Nucleus accumbens (tissue), 56 donors: ENCODE data around the gene DNAJB12.
A peak's percentile ranks its signal among the peaks of the same experiment; 100 is the strongest.
"Not testable (repeated sequence)": the region's sequence is repeated elsewhere in the genome, so short reads cannot be mapped to it uniquely, and the experiment has no call there.

Source experiments
- DNase-seq, 56 donors: peaks; one replicate each; lab custom pipeline; 2025; lab: John Stamatoyannopoulos, UW

DNAJB12 gene

DNA sequence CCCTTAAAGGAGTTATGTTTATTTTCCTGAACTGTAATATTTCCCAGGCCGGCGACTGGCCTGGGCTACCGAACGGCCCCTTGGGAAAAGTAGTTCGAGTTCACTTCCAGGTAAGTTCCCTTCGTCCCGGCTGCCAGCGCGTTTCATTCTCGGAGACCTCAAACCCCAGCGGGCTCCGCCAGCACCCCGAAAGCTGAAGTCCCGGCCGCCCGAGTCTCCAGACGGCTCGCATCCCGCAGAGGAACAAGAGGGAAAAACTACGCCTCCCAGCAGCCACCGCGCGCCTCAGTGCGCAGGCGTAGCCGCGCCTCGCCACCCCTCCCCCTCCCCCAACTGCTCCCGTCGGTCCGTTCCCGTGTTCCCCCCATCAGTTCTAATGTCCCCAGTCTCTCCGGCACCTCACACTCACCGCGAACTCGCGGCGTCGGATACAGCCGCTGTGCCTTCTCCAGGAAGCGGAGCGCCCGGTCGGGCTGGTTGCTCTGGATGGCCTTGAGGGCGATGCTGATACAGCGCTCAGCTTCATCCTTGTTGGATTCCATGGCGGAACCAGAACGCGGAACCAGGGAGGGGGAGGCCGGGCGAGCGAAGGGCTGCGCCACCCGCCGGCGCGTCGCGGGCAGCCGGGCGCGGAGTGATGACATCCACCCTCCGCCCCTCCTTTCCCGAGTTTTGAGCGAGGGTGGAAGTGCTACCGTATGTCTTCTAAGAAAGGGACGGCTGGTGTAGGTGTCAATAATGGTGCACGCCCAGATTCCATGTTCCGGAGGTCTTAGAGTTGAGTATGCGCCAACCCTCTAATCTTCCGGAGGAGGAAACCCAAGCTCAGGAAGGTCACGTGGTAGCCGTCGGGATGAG is at the start of gene DNAJB12:
DNAJB12 (minus strand) TSS at position 564 of the 858 bp plus-strand sequence; CDS start at position 542, 22 bp downstream.
- peak; percentile 60 to 100 (median 94) for DNase-seq

DNA sequence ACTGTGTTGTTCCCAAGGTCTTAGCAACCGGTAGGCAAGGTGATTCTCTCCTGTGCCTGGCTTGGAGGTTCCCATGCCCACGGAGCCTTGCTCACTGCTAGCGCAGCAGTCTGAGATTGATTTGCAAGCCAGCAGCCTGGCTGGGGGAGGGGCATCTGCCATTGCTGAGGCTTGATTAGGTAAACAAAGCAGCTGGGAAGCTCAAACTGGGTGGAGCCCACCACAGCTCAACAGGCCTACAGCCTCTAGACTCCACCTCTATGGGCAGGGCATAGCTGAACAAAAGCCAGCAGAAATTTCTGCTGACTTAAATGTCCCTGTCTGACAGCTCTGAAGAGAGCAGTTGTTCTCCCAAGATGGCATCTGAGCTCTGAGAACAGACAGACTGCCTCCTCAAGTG is 40.9 kb upstream of the DNAJB12 start:
- DNase-seq, result not testable (repeated sequence)

GRCh38 chr10:72392571-72392970 is 37.9 kb upstream of the DNAJB12 start:
- no peak for DNase-seq

DNA sequence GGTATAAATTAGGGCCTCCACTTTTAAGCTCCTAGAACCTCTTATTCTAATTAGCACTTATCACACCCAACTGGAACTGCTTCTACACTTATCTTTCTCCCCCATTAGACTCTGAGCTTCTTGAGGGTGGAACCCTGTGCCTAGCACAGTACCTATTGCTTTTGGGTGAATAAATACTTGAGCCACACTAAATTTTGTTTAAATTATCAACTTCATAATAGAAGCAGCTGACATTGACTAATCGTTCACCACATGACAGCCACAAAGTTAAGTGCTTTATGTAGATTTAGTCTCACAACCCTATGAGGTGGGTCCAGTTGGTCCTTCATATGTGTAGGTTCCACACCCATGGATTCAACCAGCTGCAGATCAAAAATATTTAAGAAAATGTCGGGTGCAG is 36.0 kb upstream of the DNAJB12 start:
- DNase-seq, result no peak

- DNase-seq, result no peak
Measured at GRCh38 chr10:72389716-72390115, 35.0 kb upstream of the DNAJB12 start.

DNA sequence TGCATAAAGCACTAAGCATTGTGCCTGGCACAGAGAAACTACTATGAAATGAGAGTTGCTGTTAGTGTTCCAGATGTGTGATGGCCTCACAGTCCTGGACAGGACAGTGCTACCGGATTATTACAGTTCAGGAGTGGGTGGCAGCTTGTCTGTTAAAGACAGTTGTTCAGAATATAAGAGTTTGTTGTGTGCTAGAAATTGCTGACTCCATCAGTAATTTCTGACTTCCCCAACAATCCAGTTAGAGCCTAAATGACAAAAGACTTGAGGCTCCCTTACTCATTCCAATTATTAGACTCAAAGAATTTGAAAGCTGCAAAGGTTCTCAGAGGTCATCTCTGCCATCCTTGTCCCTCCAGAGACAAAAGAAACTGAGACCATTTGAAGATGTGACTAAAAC is 34.3 kb upstream of the DNAJB12 start:
- no peak for DNase-seq

- DNase-seq, result no peak
Measured at GRCh38 chr10:72388062-72388461, 33.3 kb upstream of the DNAJB12 start.

GRCh38 chr10:72386916-72387586 is 32.3 kb upstream of the DNAJB12 start:
- no peak for DNase-seq

DNA sequence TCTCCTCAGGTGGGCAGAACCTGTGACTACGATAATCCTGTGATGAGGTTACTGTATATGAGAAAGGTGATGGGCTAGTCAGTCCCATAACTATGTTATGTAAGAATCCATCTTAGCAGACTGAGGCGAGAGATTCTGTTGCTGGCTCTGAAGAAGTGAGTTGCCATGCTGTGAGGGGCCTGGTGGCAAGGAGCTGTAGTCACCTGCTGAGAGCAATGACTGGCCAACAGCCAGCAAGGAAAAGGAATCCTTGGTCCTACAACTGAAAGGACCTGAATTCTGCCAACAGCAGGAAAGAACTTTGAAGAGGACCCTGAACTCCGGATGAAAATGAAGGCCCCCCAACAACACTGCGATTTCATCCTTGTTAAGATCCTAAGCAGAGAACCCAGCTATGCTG is 31.0 kb upstream of the DNAJB12 start:
- no peak for DNase-seq

GRCh38 chr10:72384982-72385381 is 30.3 kb upstream of the DNAJB12 start:
- DNase-seq, result peak in 1 of 56 donors; percentile 2

DNA sequence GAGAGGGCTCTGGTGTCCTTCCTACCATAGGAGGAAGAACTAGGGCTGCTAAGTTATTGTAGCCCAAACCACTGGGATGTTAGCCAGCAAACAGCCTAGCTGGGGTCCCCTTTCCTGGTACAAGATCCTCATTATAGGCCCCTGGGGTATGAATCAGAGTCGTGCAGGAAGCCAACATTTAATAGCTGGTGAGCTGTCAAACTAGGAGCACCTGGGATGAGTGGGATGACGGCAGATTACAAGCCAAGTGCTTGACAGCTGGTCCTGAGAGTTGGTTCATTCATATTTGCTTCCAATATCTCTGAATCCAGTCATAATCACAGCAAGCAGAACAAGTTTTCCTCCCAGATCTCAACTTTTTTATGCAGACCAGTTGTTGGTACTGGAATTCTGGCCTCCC is 25.1 kb upstream of the DNAJB12 start:
- DNase-seq, result no peak

- no peak for DNase-seq
Measured at GRCh38 chr10:72379062-72379461, 24.3 kb upstream of the DNAJB12 start.

DNA sequence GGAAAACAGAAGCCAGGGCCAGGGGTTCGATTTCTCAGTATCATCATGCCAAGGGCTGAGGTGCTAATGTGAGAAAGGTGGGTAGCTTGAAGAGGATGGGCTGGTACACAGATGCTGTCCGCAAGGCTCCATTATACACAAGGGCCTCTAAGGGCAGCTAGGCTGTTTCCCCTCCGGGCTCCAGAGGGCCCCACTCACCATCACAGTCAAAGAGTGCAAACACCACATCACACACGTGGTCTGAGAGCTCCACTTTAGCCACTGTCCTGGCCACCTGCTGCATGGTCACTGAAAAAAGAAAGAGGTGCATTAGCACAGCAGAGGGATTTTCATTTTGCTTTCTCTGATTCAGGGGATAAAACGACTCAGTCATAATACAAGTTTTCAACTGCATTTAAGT is 20.9 kb upstream of the DNAJB12 start:
- DNase-seq, result peak in 41 of 56 donors; percentile 1 to 65 (median 20)

GRCh38 chr10:72375173-72375572 is 20.5 kb upstream of the DNAJB12 start:
- peak in 19 of 56 donors; percentile 2 to 38 (median 14) for DNase-seq

GRCh38 chr10:72370201-72370722 is 15.5 kb upstream of the DNAJB12 start:
- no peak for DNase-seq

DNA sequence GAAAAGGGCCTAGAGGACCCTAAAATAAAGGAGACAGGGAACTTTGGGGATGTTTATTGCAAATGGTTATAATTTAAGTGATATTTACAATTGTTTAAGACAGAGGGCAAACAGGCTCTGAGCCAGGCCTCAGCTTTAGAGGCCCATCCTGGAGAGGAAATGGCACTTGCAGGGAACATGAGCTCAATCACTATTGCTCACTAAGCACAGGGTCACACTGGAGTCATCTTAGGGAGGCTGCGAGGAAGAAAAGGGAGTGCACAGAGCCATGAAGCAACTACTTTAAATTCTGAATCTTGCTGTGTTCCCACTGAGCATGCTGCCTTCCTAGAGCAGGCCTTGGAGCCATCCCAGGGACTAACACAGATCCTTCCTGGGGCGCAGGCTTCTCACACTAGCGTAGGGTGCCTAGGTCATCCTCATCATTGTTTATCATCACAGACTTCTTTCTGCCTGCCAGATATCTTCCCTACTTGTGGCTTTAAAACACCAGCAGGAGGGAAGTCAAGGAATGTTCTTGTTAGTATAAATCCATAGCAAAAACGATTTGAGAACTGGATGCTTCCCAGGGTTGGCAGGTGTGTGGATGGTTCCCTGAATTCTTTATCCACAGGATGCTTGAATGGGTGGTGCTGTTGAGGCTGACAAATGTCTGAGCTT is 12.7 kb upstream of the DNAJB12 start:
- DNase-seq, result no peak

- DNase-seq, result no peak
Measured at GRCh38 chr10:72365106-72365895, 10.6 kb upstream of the DNAJB12 start.

GRCh38 chr10:72364239-72364777 is 9.6 kb upstream of the DNAJB12 start:
- peak in 54 of 56 donors; percentile 16 to 90 (median 66) for DNase-seq

- no peak for DNase-seq
Measured at GRCh38 chr10:72356987-72357386, 2.3 kb upstream of the DNAJB12 start.

GRCh38 chr10:72356115-72356514 is 1.4 kb upstream of the DNAJB12 start:
- DNase-seq, result peak in 1 of 56 donors; percentile 11
